Mucosa of gallbladder (tissue), 1 donor: ENCODE results near the gene ALOXE3. TPM values are rescaled to one million over a fixed set of nuclear protein-coding genes. Genes with fewer than 3 reads are reported as not detected.
"Not testable (repeated sequence)": the region's sequence is repeated elsewhere in the genome, so short reads cannot be mapped to it uniquely, and the experiment has no call there.

ENCODE experiments used
- DNase-seq: peaks from one replicate; pipeline ENCODE4 v3.0.0-alpha.2; 2020; ENCODE audit warnings: low spot score
- total RNA-seq: library from RNA; stranded (reverse); gene quantifications from one replicate; pipeline ENCODE4 v1.2.1, GENCODE V29; 2021
- donor health status: DM: no; HTN: no; CAD: no.

The ALOXE3 gene
- total RNA-seq, 1 donor from 2014 or later = not detected

DNA sequence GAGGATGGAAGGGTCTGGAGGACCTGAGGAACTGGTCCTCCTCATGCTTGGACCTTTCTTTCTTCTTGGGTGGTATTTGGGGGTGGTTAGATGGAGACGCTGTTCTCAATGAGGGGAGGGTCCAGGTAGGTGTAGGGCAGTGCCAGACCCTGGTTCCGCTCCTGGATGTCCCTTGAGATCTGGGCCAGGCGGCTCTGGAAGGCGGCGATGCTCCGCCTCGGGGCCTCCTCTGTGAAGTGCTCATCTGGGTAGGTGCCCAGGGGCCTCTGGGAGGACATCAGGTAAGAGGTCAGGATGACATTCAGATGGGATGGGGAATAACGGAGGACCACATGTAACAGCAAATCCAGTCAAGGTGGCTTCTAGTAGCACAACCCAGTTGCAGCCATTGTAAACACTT, 21.8 kb downstream of the ALOXE3 start:
- DNase-seq = no peak

DNA sequence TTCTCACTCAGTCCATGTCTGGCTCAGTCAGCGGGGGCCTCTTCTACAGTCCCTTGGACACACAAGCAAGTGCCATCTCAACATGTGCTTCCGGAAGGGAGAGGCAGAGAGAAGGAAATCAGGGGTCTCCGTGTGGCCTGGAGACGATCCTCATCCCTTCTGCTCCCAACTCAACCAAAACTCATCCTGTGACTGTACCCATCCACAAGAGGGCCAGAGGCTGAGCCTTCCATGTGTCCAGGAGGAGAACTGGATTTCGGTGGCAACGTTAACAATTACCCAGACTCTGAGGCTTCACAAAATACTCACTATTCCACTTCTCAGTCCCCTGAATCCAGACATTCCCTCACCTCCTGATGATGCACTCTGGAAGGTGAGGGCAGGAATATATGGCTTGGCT, 23.0 kb downstream of the ALOXE3 start:
- no peak for DNase-seq

DNA sequence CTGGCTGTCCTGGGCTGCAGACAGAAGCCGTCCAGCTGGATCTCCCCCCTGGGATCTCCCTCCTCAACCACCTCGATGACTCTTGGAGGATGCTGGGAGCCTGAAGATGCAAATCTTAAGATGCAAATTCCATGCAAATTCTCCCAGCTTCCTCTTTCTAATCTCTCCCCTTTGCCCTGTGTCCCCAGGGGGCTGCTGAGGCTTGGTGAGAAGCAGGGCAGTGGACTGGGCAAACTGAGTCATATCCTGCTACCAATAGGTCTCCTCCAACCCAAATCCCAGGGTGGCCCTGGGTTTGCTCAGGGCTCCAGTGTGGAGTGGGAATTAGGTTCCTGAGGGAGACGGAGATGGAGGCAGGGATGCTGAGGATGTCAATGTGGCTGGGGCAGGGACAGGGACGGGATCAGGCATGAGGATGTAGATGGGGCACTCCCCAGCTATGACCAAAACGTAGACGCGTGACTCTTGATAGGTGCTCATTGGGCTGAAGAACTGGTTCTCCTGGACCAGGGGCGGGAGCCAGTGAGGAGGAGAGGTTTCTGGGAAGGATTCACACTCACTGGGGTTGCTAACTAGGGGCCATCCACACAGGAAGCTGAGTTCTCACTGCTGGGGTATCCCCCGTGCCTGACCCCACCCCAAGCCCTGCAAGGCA, 27.2 kb downstream of the ALOXE3 start:
- no peak for DNase-seq

DNA sequence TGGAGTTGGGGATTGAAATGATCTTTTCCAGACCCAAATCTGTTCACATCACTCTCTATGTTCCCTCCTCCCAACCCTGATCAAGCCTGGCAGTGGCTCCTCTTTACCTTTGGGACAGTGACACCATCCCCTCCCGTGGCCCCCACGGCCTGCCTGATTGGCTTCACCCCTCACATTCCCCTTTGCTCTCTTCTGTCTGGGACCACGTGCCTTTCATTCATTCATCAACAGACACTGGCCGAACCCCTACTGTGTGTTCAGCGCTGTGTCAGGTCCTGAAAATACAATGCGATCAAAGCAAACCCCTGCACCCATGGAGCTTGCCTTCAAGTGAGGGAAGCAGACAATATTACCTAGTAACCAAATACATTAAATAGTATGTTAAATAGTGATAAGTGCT, 28.6 kb downstream of the ALOXE3 start:
- no peak for DNase-seq

DNA sequence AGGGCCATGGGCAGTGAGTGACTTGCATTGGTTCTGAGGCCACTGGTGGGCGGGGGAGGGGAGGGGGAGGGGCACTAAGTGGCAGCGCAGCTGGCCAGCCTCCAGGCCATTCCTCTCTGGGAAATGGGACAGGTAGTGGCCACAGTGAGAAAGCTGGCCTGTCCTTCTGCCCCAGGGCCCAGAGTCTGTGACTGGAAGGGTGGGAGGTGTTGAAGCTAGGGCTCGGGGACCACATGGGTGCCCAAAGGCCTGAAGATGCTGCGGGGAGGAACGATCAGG, 30.4 kb downstream of the ALOXE3 start:
- no peak for DNase-seq

DNA sequence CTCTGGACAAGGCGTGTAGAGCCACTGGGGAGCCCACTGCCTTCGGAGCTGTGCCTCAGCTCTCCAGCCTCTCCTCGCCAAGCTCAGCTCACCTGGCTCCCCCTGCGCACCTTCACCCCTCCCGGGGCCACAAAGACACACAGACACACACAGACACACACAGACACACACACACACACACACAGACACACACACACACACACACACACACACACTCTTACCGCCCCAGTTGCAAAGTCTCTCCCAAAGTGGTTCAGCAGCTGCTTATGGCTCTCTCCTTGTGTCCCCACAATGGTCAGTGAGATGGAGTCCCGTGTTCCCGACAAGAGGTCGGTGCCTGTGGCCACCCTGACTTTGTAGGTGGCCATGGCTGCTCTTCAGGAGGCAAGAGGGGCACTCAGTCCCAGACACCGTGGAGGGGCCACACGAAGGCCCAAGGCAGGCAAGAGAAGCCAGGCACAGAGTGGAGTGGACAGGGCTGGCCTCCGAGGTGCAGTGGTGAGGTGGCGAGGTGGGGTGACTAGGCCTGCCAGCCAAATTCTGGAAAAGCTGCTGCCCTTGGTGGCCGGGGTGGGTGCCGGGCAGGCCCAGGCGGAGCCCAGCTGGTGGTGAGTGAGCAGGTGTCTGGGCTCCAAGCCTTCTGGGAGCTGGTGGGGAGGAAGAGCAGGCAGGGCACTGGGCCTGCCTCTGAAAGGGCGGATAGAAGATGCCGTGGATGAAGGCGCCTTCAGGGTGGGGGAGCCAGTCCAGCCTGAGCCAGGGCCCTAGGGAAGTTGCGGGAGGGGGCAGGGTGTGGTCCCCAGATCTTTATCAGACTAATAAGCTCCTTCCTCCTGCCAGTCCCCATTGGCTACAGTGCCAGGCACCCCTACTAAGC, 31.0 kb downstream of the ALOXE3 start, which contains the start of gene ALOX12B:
Gene ALOX12B (minus strand): TSS at position 642 of the 877 bp plus-strand sequence. CDS start 274 bp downstream, at position 368.
- no peak for DNase-seq

DNA sequence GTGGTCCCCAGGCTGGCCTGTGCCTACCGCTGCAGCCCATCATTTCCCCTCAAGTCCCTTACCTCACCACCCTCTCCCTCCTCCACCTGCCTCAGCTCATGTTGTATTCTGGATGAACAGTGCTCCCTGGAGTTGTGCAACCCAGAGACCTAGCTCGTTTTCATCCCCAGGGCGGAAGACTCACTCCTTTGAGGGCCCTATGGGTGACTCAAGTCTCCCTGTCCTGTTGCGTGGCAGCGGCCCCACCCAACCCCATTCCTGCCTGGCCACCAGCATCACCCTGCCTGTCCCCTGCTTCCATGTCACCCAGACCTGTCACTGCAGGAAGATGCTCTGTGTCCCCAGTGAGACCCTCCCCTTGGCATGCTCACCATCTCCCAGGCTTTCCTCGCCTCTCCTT, 34.1 kb downstream of the ALOXE3 start:
- no peak for DNase-seq

DNA sequence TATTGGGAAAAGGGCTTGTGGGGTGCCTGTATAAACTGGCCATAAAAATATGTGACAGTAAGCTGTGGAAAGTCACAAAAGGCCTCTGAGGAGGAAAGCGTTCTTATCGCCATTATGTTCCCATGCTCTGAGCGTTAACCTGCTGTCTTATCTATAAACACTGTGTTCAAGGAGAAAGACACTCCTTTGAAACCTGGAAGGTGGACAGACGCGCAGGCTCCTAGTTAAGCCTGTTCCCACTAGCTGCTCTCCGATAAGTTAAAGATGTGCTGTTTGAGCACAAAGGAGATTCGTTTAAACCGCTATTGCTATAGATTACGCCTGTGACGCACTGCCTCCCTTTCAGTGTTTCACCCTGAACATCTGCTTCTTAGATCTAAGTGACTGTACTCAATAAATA, 36.0 kb downstream of the ALOXE3 start:
- DNase-seq = no peak

DNA sequence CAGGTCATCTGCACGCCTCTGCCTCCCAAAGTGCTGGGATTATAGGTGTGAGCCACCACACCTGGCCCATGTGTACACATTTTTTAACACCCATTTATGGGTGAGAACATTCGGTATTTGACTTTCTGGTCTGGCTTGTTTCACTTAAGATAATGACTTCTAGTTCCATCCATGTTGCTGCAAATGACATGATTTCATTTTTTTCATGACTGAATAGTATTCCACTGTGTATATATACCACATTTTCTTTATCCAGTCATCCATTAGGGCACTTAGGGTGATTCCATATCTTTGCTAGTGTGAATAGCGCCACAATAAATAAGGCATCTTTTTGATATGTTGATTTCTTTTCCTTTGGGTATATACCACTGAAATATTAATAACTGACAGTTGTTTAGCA, 36.4 kb downstream of the ALOXE3 start:
- no peak for DNase-seq

DNA sequence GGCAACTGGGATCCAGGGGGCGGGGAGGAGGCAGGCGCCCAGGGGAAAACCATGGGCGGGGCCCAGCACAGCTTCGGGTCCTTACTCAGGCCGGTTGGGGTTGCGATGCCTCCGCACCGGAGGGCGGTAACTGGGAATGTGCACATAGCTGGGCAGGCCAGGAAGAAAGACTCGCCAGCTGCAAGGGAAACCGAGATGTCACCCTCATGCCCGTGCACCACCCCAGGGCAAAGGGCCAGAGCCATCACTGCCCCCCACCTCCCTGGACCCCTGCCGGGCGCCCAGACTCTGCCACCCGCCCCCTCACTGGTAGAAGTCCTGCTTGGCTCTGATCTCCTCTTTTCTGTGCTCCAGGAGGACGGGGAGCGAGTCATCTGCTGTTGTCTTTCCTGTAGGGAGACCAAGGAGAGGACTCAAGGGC, 37.5 kb downstream of the ALOXE3 start:
- DNase-seq = no peak

DNA sequence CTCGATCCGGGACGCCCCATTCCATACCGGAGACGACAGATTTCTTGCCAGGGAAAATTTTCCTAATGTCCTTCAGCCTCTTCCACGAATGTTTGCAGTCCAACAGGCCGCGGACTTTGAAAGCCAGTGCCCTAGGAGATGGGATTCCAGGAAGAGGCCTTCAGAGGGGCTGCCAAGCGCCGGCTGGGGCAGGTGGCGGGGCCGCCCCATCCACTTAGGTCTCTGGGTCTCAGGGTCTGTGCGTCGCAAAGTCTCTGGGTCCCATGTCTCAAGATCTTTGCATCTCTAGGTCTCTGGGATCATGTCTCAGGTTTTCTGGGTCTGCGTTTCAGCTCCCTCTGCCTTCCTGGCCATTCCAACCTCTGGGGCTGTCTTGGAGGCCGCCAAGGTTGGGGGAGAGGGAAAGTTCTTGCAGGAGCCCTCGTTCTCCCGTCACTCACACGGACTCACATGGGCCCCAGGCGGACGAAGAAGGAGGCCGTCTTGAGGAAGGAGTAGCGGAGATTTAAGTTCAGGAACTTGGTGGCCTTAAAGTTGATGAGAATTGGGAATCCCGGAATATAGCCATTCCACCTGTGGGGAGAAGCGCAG, 38.0 kb downstream of the ALOXE3 start:
- DNase-seq = no peak

DNA sequence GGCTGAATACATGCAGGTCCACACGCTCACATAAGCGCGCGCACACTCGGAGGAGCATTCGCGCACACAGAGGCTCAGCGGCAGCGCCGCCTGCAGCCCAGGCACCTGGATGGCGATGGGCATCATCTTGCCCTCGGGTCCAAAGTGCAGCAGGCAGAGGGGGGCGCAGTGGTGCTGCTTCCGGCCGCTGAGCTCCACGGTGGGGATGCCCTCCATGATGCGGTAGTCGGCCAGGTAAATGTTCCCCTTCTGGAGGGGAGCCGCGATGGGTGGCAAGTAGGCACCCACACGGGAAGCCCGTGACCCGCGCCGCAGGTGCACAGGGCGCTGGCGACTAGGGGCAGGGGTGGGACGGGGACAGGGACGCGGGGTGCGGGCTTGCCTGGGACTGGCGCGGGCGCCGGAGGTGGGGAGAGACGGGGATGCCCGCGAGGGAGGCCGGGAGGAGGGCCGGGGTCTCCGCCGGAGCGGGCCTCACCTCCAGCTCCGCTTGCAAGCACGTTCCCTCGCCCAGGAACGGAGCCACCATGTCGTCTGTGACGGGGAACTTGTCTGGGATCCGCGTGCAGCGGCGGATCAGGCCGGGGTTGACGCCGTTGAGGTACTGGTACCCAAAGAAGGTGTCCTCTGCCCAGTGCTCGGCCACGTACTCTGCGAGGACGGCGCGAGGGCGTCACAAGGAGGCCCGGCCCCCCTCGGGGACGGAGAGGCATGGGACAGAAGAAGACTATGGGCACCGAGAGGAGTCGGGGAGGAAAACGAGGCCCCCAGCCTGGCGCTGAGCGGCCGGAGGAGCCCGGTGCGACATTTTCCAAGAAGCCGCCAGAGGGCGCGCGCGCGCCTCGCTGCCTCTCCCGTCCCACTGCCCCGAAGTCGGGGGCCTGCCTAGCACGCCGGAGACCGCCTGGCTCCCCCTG, 38.8 kb downstream of the ALOXE3 start:
- peak; percentile 65 for DNase-seq

DNA sequence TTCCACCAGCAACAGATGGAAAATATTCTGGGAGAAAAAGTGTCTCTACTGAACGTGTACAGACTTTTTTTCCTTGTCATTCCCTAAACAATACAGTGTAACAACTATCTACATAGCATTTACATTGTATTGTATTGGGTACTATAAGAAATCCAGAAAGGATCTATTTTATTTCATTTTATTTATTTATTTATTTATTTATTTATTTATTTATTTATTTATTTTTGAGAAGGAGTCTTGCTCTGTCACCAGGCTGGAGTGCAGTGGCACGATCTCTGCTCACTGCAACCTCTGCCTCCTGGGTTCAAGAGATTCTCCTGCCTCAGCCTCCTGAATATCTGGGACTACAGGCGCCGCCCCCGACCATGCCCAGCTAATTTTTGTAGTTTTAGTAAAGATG, 40.4 kb downstream of the ALOXE3 start:
- DNase-seq = not testable (repeated sequence)

DNA sequence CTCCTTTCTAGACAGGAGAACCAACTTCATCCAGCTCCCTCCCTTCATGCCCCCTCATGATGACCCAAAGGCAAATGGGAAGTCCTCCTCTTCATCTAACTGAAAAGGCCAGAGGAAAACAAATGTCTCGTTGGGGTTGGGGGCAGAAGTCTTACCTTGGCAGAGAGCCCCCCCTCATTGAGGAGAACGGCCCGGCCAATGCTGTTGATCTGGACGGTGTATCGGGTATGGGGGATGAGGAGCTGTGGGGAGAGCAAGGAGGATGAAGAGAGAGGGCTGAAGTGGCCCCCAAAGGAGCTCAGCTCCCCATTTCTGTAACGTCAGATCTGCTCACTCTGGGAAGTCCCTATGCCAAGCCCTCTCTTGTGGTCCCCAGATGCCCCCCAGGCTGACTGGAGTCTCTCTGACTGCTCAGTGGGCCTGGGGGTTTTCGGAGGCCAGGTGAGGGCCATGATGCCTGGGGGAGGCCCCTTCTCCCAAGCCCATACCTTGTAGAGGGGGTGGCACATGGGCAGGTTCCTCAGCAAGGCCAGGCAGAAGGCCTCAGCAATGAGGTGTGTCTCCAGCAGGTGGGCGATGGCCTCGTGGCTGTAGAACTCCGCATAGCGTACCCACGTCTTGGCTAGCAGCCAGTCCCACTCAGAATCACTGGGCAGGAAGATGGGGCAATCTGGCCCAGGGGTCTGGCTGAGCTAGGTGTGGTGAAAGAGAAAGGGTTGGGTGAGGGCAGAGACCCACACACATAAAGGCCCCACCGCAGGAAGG, 41.6 kb downstream of the ALOXE3 start:
- no peak for DNase-seq

DNA sequence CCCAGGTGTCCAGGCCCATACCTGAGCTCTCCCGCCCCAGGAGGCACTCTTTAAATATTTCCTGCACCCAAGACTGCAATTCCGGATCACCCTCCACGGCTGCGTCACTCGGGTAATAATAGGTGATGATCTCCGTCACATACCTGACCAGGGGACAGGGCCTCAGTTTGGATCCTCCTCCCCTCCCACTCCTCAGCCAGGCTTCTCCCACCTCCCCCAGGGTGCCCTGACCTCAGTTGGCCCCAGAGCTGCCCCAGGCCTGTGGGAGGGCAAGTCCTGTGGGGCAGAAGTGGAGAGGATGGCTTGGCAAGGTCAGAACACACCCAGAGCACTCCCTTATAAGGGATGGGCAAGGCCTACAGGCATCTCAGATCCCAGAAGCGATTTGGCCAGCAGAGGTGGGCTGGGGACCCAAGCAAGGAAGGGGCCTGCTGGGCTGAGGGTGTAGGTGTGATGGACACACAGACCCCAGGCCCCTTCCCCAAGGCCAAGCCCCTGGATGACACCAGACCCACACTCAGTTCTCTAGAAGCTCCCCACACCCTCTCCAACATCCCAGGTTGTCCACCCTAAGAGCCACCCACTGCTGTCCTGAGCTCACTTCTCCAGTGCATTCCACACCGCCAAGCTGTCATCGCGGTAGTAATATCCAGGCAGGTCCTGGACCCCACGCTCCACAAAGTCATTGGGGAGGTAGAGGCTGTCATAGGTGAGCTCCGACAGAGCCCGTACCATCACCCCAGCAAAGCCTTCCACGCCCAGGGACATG, 42.6 kb downstream of the ALOXE3 start:
- no peak for DNase-seq

DNA sequence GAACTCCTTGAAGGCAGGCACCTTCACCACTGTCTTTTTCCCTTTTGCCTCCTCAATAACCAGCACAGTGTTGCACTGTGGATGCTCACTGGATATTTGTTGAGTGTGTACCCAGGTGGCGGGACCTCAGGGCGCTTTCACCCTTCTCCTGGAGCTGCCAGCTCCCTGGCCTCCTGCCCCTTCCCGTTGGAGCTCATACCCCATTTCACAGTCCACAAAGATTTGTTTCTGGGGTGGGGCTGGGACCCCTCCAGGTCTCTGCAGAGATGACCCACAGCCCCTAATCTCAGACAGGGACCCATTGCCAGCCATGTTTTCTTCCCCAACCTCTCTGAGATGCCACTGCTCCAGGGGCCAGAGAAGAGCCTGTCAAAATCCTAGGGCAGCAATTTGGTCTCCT, 43.2 kb downstream of the ALOXE3 start:
- DNase-seq = no peak

DNA sequence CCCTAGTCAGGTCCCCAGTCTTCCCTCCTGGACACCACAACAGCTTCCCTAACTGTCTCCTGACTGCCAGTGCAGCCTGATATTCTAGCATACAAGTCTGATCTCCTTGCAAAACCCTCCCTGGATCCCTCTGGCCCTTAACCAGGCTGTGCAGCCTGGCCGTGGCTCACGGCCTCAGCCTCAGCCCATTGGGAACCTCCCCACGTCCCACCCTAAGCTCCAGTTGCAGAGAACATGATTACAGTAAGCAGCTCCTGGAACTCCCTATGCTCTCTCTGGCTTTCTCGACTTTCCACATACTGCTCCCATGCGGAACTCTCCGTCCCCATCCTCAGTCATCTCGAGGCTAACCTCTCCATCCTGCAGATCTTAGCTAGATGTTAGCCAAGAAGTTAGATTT, 43.8 kb downstream of the ALOXE3 start:
- no peak for DNase-seq

DNA sequence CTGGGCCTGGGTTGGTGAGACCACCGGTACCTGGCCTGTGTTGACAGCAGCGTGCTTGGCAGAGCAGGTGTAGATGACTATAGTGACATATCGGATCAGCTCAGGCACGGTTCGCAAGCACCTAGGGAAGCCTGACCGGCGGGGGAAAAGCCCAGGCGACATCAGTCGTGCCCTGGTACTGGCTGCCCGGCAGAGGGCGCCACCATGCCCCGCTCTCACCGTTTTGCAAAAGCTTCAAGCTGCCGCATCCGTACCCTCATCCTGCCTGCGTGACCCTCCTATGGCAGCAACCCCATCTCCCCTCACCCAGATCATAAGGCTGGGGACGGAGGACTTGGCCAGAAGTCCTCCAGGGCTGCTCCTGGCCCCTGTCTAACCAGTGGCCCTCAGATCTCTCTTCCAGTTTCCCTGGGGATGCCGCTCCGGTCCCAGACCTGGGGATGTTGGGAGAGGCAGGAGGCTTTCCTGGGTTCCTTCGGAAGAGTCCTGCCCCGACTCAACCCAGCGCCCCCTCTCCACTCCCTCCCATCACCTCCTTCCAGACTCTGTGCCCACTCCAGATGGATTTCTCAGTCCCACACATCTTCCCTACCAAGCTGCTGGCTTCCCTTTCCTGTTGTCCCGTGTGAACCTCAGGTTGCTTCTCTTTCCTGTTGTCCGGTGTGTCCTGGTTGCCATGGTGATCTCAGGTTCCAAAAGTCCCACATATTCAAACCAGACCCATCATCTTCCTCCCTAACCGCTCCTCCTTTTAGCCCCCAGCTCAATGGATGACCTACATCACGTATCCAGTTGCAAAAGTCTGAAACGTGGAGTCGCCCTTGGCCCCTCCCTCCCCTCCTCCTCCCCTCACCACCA, 44.5 kb downstream of the ALOXE3 start:
- DNase-seq = peak; percentile 60

DNA sequence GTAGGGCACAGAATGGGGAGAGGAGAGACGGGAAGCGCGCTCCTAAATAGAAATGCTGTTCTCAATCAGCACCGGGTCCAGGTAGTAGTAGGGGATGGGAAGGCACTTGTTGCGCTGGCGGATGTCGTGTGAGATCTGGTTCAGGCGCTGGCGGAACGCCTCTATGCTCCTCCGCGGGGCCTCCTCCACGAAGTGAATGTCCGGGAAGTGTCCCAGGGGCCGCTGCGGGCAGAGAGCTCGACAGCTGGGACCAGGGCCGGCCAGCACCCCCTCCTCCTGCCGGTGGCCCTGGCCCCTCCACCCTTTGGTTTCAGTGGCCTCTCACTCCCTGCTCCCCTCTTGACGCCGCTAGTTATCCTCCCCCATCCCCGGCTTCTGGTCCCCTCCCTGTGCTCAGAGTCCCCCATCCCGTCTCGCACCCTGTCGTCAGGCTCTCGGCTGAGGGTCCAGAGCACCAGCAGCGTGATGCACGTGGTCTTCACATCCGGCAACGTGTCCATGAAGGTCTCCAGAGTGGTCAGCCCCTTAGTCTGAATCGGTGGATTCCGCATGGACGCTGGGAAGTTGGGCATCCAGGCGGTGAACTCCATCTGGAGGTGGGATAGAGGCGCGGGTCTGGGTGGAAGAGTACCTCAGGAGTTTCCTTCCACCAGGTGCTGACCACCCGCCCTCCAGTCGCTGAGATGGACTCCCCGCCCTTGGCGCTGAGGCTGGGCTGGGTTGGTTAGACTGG, 45.4 kb downstream of the ALOXE3 start:
- no peak for DNase-seq
